ENCODE results near the gene MYH4.

Gene MYH4

DNA sequence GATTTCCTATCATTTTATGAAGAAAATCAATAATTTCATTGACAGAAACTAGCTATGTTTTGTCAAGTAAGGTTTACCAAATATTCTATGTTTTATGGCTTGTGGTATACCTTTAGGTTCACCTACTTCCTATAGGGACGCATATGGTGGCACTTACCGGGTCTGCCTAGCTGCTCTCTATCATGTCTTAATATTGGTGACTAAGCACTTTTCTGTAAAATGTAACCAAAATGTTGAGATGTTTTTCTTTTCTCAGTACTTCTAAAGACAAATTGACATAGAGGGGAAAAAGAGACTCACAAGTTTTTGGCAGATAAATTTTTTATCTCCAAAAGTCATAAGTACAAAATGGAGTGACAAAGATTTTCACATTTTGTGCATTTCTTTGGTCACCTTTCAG lies 22.6 kb upstream of the MYH4 start:
- TF ChIP-seq, protein P1, sequence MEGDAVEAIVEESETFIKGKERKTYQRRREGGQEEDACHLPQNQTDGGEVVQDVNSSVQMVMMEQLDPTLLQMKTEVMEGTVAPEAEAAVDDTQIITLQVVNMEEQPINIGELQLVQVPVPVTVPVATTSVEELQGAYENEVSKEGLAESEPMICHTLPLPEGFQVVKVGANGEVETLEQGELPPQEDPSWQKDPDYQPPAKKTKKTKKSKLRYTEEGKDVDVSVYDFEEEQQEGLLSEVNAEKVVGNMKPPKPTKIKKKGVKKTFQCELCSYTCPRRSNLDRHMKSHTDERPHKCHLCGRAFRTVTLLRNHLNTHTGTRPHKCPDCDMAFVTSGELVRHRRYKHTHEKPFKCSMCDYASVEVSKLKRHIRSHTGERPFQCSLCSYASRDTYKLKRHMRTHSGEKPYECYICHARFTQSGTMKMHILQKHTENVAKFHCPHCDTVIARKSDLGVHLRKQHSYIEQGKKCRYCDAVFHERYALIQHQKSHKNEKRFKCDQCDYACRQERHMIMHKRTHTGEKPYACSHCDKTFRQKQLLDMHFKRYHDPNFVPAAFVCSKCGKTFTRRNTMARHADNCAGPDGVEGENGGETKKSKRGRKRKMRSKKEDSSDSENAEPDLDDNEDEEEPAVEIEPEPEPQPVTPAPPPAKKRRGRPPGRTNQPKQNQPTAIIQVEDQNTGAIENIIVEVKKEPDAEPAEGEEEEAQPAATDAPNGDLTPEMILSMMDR (IDR thresholded peaks at IDR 0.05), result no peak

DNA sequence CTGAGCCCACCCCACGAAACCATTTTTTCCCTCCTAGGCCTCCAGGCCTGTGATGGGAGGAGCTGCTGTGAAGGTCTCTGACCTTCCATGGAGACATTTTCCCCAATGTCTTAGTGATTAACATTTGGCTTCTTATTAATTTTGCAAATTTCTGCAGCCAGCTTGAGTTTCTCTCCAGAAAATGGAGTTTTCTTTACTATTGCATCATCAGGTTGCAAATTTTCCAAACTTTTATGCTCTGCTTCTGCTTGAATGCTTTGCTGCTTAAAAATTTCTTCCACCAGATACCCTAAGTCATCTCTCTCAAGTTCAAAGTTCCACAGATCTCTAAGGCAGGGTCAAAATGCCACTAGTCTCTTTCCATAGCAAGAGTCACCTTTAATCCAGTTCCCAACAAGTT lies 12.9 kb upstream of the MYH4 start:
- TF ChIP-seq, protein P1 (IDR thresholded peaks at IDR 0.05), result no peak

DNA sequence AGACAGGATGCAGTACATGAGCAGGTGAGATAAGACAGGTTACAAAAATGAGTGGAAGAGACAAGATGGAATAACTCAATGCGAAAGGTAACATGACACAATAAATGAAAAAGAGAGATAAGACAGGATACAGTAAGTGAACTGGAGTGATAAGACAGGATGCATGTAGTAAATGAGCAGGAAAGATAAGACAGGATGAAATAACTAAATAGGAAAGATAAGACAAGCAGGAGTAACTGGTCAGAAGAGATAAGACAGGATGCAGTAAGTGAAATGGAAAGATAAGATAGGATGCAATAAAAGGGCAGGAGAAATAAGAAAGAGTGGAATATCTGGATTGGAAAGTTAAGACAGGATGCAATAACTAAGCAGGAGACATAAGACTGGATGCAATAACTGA lies 8.3 kb upstream of the MYH4 start:
- TF ChIP-seq, protein P1 (IDR thresholded peaks at IDR 0.05), result no peak

DNA sequence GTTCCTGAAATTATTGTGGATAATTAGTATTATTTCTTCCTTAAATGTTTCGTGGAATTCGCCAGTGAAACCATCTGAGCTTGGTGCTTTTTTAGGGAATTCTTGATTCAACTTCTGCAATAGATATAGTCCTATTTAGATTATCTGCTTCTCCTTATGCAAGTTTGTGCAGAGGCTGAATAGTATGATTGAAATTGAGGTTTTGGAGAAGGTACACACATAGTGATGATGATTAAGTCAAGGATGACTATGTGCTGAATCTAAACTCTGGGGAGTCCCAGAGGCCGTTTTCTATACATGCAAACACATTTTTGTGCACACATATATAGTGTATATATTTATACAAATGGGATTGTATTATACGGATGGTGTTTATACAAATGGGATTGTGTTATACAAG lies 5.2 kb upstream of the MYH4 start:
- TF ChIP-seq, protein P1 (IDR thresholded peaks at IDR 0.05), result no peak

DNA sequence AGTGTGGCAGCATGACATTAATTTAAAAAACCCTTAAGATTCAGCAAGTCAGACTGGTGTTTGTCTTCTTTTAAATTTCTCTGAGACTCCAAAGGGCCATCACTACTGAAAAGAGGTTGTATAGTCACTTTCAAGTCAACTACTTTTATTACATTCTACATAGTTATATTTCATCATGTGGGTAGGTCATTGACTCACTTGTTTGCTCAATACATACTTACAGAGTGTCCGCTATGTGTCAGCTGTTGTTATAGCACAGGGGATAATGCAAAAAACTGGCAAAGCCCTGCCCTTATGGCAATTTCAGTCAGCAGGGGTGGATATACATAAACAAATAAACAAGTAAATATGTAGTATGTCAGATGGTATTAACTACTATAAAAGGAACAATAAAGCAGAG lies 2.5 kb upstream of the MYH4 start:
- TF ChIP-seq, protein P1 (IDR thresholded peaks at IDR 0.05), result no peak

DNA sequence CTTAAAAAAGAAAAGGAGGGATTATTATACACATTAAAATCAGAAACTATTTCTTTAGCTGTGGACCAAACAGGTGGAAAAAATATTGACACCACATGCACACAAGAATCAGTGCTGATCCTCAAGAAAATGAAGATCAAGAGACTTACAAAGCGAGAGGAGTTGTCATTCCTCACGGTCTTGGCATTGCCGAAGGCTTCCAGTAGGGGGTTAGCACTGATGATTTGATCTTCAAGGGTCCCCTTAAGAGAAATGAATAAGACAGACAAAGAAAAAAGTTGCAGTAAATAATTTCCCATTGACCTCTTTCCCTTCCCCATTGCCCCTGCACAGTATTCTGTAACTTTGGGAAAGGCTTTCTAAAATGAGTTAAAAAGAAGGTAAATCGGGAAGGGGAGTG lies 6.0 kb downstream of the MYH4 start:
- TF ChIP-seq, protein P1 (IDR thresholded peaks at IDR 0.05), result no peak

DNA sequence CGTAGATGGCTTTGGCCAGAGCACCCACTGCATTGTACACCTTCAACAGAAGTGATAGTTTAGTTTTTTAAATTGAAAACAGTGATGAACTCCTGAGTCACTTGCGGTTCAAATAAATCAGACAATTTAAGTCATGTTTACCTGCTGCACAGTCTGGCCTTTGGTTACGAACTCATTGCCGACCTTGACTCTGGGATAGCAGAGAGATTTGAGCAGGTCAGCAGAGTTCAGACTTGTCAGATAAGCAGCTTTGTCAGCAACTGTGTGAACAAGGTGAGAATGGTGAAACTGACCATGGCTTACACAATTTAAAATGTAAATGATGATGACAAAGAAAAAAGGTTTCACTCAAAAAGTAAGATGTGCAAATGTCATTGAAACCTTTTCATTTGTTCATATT lies 9.3 kb downstream of the MYH4 start:
- TF ChIP-seq, protein P1 (IDR thresholded peaks at IDR 0.05), result no peak

DNA sequence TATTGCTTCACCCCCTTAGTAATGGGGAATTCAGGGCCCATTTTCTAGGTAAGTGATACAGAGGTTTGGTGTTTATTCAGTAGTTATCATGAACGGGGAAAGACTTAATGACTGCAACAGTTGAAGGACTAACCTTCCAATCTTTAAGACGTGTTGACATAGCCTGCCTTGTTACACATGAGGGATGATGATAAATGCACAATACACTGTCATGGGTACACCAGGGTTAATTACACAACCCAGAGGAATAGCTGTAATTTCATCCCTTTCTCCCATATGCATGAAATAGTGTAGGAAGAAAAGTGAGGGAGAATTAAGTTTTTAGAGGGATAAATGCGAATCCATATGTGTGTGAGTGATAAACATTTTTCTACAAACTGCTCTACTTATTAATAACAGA lies 10.7 kb downstream of the MYH4 start:
- TF ChIP-seq, protein P1 (IDR thresholded peaks at IDR 0.05), result no peak

All from LNCAP (cell line).